NCI-H345 treated with DMSO at 0.1 percent for 48 hours (cell line): ENCODE results near the gene ADGRV1.

ENCODE experiments used
- DNase-seq: peaks from one replicate; lab custom pipeline; 2025; ENCODE audit not compliant: unreplicated experiment; lab: John Stamatoyannopoulos, UW

Gene ADGRV1

DNA sequence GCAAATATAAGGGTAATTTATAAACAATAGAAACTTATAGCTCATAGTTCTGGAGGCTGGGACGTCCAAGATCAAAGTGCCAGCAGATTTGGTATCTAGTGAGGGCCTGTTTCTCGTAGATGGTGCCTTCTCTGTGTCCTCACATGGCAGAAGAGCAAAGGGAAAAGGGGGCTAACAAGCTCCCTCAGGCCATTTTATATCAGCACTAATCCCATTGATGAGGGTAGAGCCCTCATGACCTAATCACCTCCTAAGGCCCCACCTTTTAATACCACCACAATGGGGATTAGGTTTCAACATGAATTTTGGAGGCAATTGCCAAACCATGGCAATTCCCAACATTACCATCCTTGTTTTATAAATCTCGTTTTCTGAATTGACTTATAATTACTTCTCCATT, 564.7 kb downstream of the ADGRV1 start:
- no peak for DNase-seq

DNA sequence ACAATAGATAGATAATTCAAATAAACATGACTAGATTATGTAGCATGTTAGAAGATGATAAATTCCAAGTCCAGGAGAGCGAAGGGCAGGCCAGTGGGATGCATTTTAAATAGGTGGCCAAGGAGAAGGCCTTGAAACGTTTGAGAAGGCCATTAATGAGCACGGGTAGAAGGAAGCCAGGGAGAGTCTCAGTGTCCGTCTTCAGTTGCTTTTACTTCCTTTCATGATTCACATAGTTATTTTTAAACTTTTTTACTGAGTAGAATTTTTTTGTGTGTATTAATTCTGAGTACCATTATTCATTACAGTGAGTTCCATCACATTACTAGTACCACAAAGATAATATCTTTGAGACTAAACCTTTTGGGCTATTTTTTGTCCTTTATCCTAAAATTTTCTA, 565.3 kb downstream of the ADGRV1 start:
- no peak for DNase-seq

DNA sequence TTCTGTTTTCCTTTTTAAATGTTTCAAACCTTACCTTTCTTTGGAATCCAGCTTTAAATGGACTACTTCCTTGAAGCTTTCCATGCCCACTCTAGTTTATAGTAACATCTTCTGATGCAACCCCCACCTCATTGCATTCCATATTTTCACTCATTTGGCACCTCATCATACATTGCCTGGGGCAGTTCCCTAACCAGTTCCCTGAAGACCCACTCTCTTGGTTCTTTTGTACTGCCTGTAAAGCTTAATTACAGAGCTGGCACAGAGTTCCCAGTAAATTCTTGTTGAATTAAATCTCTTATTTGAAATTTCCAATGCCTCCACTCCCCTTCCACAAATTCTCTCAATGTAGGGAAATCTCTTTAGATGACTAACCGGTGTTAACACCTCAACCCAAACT, 567.3 kb downstream of the ADGRV1 start:
- DNase-seq, result no peak

DNA sequence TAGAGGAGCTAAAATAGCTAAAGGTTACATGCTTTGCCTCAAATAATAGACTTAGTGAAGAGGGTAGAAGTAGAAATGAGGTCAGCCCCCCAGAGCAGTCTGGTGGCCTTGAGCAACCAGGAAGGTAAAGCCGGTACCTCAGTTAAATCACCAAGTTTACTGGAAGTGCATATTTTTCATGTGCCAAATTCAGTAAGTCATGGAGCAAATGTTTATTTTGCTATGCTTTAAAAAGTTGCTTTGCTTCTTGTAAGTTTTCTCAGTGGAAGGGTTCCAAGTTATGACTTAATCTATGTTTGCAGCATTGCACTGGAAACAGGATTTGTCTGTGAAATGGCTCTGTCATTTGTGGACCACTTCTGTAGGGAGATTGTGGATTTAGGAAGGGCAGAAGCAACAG, 567.9 kb downstream of the ADGRV1 start:
- DNase-seq, result no peak

DNA sequence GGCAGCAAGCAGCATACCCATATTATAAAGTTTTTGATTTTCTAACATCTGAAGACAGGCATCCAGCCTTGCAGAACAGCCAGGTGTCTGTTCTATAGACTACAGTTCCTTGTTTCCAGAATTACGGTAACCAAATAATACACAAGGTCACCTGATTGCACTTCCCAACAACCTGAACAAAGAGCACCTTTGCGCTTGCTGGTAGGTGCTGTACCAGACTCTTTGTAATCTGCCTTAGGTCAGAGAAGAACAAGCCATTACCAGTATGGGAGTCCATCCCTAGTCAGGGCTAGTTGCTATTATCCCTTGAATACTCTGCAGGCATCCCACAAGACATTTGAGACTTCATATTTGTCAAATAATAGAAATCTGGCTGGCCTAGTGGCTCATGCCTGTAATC, 568.3 kb downstream of the ADGRV1 start:
- no peak for DNase-seq

DNA sequence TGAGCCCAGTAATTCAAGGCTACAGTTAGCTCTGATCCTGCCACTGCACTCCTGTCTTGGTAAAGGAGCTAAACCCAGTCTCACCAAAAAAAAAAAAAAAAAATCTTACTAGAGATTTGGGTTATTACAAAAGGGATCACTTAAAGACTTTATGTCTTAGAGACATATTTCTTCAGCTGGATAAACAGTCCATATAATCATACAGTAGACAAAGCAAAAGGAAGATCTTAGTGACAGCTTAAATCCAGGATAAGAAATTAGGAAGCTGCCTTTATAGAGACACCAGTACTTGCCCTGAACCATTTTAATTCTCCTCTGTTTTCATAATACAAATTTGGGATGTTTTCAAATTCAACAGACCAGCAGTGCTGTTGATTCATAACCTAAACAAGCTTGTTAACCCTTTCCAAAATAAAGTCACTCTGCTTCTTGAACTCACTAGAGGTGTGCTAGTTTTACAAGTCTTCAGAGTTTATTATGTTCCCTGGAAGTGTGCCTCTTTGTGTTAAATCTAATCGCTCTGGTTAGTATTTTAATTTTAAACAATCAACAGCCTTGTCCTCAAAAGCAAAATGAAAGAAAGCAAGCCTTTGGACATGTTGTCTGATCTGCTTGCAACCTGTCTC, 569.0 kb downstream of the ADGRV1 start:
- DNase-seq, result peak; percentile 17

DNA sequence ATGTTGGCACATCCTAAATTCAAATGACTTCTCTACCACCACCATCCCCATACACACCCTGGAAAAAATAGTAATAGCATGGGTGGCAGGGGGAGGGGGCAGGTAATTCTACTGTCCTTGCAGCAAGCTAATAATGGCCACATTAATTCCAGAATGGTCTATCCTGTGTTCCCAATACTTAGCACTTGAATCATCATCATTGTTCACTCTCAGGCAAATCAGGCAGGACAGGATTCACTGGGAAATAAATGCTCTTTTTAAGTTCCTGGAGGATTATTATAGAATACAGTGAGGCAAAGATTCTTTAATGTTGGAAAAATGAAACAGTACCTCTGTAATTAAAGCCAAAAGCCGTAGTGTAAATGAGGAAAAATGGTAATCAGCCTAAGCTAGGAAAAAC, 570.0 kb downstream of the ADGRV1 start:
- no peak for DNase-seq

DNA sequence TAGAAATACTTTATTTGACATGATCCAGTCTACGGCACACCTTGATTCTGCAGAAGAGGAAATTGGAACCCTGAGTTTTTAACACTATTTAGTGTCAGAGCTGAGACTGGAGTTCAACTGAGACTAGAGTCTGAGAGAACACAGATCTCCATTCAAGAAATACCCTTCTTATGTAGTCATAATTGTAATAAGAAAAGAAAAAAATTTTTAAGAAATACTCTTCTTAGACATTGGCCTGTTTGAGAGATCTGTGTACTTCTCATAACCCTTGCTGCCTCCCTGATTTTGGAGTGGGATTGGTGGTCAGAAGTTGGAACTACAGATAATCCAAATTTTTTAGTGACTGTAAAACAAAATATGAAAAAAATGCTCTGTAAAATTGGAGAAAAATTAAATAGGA, 571.2 kb downstream of the ADGRV1 start:
- no peak for DNase-seq

DNA sequence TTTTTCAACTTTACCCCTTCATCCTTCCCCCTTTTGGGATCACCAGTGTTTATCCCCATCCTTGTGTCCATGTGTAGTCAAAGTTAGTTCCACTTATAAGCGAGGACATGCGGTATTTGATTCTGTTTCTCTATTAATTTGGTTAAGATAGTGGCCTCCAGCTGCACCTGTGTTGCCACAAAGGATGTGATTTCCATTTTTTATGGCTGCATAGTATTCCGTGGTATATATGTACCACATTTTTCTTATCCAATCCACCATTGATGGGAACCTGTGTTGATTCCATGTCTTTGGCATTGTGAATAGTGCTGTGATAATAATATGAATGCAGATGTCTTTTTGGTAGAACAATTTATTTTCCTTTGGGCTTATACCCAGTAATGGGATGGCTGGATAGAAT, 572.2 kb downstream of the ADGRV1 start:
- DNase-seq, result no peak

DNA sequence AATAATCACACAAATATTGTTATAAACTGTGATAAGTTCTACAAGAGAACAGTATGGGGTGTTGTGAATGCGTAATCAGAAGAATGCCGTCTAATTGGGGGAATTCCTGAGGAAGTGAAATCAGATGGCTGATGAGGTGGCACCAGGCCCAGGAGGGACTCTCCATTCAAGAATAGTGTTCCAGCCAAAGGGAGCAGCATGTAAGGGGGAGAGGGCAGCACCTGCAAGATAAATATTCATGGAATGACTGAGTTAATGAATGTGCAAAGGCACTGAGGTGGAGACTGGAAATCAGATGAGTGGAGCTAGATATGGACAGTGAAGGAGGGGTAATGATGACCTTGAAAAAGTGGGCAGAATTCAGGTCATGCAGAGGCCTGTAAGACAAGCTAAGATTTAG, 574.0 kb downstream of the ADGRV1 start:
- no peak for DNase-seq

DNA sequence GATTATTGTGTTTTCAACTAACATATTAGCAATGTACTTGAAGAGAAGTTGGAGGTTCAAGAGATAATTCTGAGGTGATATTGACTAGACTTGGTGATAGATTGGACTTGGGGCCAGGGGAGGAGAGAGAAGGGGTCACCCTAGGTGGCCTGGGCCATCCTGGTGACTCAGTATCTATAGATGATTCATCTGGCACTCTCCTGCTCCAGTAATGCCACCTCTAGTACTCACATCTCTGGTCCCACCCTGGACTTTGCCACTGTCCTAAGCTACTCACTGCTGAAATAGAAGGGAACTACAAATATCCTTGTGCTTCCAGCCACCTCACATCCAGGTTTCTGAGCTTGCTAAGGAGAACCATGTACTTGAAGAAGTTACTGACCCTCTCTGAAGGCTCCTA, 574.6 kb downstream of the ADGRV1 start:
- DNase-seq, result no peak

DNA sequence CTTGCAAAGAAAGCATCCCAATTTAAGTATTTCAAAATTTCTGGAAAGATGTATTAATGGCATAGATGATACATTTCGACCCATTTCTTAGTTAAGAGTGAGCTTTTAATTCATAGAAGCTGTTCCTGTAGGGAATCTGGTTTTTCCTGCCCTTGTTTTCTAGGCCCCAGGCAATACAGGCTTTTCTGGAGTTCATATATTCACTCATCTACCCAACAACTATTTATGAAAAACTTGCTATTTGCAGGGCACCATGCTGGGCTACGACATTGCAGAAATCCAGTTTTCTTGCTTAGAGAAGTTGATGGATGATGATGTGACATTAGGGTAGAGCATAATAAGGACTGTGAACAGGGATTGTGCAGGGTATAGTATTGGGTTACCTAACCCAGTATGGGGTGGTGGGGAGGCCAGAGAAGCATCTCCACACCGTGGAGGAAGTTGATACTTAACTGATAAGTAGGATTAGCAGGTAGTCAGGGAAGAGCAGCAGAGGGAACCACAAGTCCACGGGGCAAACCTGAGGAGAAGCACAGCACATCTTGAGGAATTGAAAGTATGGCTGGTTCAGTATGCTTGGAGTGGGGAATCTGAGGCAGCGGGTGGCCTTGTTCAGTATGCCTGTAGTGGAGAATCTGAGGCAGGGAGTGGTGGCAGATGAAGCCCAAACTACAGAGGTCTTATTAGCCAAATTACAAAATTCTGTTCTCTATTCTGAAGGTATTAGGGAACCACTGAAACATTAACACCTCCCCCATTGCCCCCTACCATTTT, 577.1 kb downstream of the ADGRV1 start:
- DNase-seq, result no peak

DNA sequence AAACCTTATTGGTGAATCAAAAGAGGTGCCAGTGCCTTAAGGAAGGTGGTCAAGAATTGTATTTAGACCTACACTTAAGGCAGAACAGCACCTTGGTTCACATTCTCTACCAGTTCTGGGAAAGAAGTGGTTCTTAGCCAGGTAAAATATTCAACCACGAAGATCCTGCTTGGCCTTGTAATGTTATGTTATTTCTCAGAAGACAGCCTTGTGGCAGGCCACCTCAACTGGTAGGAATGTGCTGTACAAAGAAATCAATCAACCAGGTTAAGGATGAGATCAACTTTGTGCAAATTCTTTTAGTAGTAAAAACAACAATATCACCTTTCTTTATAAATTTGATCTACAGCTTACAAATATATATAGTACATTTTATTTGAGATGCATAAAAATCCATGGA, 577.7 kb downstream of the ADGRV1 start:
- no peak for DNase-seq

DNA sequence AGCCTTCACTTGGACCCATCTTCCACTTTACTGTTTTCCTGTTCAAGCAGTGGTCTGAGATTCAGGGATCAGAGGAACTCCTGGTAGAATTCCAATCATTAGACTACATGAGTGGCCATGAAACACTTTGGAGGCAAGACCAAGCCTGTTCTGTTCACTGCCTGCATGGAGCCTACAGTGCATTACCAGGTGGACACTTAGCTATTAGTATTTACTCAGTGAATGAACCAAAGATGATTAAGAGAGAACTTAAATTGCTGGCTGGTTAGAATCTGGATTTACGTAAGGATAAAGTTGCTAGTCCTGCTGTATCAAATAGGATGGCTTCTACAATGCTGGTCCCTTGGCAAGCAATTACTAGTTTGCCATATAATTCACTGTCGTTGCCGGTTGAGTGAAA, 579.0 kb downstream of the ADGRV1 start:
- DNase-seq, result no peak

DNA sequence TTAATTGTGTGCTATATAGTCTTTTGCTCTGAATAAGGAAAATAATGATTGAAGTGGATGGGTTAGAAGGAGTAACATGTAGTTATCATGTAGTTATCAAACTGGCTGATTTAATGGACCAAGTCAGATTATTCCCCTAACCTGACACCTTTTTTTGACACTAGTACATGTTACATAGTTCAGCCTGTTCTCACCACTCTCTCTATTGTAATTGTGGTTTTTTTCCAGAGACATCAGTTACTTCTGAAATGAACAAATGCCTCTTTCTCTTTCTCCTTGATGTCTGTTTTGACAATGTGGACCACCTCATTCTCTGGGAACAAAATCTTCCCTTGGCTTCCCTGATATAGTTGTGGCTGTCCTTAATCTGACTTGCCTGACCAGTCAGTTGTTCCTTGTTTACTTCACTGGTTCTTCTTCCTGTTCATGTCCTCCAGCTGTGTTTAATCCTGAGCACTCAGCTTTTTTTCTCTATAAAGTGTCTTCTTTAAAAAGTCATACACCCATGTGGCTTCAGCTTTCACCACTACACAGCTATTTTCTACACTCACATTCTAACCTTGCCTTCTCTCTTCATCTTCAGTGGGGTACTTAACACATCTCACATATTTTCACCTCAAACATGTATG, 581.1 kb downstream of the ADGRV1 start:
- no peak for DNase-seq

DNA sequence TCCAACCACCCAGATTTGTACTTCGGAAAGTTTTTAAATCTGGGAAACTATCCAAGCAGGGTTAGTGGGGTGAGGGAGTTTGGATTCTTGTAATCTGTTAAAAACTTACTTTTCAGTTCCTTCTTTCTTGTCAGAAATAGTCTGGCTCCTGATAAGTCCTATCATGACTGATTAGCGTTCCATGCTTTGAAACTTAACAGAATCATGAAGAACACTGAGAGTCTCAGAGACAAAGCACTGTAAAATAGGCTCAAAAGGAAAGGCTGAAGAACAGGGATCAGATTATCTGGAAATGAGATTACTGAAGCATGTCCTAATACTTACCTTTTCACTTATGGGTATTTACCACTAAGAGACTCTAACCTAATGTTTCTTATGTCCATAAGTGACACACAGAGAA, 582.1 kb downstream of the ADGRV1 start:
- no peak for DNase-seq

DNA sequence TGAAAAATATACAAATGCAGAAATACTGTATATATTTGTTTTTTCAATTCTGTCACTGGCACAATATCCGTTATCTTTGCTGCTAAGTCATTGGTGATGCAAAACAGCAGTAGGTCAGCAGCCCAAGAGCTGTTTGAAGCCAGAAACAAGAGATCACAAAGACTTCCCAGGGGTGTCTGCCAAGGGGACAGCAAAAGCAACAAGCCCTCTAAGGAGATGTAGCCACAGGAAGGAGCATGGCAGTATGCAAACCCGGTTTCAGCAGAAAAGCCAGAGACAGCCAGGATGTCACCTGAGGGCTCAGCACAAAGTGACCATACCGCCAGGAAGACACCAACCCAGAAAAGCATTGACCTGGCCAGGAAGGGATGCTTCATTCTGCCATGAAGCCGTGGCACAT, 583.0 kb downstream of the ADGRV1 start:
- no peak for DNase-seq

DNA sequence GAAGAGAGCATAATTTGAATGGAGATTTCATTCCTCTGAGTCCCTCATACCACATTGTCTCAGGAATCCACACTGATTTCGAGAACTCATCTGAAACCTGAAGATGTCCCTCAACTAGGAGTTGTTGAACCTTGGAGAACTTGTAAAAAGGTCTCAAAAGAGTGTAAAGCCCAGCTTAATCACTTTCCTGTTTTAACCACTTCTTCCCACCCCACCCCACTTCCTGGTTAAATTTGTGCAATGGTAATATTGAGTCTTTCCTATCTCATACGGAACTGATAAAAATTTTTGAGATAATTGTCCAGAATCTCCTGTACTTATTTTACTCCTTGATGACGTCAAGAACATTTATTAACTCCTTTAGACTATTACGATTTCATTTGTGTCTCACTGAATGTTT, 583.8 kb downstream of the ADGRV1 start:
- DNase-seq, result no peak

DNA sequence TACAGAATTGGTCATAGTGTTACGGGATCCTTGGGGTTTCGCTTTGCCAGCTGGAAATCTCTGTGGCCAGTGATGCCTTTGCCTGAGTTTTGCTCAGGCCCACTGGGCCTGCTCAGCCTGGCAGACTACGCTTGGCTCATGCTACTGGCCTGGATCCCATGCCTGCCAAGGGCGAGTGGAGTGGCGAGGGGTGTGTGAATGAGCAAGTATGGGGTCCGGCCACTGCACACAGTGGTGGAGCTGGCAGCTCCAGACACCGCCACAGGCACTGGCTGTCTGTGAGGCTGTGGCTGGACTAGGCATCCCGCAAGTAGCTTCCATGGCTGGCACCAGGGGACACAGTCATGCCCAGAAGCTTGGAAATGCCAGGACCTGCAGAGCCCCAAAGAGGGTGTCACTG, 584.2 kb downstream of the ADGRV1 start:
- no peak for DNase-seq

DNA sequence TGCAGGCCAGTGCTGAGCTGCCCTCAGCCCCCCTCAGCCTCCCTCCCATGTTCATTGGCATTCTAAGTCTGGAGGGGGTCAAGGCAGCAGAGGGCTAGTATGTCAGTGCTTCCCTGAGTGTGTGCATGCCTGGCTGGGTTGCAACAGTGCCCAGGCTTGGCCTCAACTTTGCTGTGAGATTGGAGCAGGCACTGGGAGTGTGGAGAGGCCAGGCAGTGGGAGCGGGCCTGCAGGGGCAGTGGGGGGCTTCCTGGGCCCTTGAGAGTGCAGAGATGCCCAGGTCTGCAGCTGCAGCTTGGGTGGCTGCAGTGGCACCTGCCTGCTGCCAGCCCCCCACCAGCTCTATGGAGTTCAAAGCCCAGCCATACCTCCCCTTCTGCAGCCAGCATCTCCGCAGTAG, 585.2 kb downstream of the ADGRV1 start:
- DNase-seq, result no peak

DNA sequence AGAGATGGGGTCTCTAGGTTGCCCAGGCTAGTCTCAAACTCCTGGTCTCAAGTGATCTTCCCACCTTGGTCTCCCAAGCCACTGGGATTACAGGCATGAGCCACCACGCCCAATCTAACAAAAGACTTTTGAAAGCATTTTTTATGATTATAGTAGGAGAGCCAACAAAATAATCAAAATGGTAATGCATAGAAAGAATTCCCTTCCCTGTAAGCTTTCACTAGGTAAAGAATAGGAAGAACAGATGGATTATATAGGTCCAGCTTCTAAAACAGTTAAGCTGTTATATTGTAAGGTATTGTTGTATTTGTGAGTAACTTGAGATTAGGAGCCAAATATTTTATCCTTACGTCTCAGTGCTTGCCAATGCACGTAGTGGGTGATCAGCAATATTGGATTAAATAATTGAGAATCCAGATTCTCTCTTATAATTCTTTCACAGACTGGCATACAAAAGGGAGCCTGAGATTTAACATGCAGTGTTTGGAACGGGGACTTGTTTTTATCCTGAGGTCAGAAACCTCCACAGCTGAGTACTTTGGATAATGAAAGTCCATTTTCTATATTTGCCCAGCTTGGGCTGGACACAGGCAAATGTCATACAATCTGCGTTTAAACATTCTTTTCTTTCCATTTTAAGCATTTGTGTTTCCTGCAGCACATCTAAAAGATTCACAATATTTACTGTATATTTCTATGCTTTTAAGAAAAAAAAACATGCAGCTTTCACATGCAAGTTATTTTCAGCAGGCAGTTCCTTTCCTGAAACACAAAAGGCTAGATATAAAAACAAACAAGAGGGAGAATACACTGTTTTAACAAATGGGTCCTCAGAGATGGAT, 586.1 kb downstream of the ADGRV1 start:
- DNase-seq, result no peak

DNA sequence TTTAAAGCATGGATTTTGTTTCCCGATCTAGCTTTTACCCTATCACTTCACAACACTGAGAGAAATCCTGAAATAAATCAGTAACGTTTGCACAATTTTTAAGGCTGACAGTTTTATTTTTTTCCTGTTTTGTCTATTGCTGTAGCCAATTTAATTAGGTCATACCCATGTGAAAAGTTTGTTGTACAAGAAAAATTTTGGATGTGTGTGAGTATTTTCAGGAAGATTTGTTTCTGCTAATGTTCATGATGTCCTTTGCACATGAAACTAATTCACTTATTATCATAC, 586.7 kb downstream of the ADGRV1 start:
- no peak for DNase-seq
